Stimulated activated CD4-positive, alpha-beta T cell treated with anti-CD3 and anti-CD28 coated beads, TNF-alpha, amount 100 ng/mL, for 48 hours (primary cell): ENCODE measurements around the gene LMO4.

Experiments
- DNase-seq, 3 donors: peaks; one replicate each; pipeline ENCODE4 v3.0.0-alpha.2; 2020; ENCODE audit warnings: low read depth in 3 of 3

The LMO4 gene

DNA sequence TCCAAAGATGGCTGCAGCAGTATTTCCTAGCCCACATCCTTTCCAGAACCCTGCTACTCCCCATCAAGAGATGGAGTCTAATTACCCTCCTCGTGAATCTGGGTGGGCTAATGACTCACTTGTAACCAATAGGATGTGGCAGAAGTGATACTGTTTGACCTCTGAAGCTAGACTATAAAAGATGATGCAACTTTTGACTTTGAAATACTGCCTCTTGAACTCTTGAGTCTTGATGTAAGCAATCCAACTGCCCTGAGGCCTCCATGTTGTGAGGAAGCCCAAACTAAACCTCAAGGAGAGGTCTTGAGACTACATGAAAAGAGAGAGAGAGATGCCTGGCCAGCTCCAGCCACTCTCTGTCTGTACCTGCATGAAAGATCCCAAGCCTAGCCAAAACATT, 29.5 kb downstream of the LMO4 start:
- DNase-seq: no peak

GRCh38 chr1:87359586-87359985, 30.9 kb downstream of the LMO4 start:
- no peak for DNase-seq

- DNase-seq: no peak
These were observed 33.6 kb downstream of the LMO4 start for GRCh38 chr1:87362063-87362833.

DNA sequence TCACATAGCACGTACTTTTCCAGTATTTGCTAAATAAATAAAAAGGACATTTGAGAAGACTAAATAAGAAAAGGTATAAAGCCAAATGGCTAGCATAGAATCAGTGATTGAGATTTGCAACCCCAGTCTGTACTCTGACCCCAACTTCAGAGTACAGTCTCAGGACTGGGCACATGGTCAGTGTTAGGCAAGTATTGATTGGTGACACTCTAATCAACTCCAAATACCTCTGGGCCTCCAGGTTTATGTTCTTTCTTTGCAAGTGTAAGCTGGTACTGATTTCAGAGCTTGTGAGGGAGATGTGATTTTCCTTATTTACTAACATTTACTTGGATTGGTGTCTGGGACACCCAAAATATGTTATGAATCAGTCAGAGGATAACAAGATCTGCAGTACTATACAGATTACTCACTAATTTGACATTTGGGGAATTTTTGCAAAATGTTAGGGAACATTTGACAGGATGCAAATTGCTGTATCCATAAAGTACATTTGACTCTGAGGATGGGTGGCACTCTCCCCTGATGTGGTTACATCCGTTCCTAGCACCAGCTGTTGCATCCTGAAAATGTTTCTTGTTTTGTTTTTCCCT, 34.2 kb downstream of the LMO4 start:
- no peak for DNase-seq

DNA sequence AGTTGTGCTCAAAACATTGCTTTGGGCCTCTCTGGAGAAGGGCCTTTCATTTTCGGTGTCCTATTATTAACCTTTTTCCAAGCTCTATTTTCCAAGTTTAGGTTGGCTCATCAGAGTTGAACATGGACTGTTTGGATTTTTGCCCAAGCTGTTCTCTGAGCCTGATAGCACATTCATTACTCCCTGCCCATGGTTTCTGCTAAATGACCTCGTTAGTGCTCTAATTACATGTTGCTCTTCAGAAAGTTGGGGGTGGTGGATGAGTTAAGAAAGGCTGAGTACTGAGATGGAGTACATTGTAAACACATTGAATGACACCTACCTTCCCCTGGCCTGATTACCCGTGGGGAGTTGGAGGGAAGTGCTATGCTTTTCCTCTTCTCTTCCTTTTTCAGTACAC, 38.9 kb downstream of the LMO4 start:
- DNase-seq: no peak

DNA sequence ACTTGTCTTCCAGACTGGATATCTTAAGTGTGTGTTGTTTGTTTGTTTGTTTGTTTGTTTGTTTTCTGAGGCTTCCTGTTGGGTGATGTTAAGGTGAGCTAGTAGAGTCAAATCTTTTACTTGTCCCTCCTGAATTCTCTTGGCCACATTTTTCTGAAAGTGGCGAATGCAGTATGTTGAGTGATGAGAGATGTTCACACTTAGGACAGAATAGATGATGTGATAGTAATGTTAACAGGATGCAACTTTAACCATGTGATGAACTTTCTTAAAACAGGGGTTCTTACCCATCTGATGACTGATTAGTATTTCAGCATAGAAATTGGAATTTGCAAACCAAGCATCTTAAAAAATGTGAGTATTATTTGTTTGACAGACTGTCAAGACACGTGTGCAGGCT, 40.2 kb downstream of the LMO4 start:
- no peak for DNase-seq

GRCh38 chr1:87369736-87370478, 41.2 kb downstream of the LMO4 start:
- DNase-seq: no peak

GRCh38 chr1:87370544-87370943, 41.9 kb downstream of the LMO4 start:
- DNase-seq: no peak

- no peak for DNase-seq
These were observed 50.6 kb downstream of the LMO4 start for GRCh38 chr1:87379306-87379705.

- DNase-seq: no peak
These were observed 57.6 kb downstream of the LMO4 start for GRCh38 chr1:87386217-87386790.

DNA sequence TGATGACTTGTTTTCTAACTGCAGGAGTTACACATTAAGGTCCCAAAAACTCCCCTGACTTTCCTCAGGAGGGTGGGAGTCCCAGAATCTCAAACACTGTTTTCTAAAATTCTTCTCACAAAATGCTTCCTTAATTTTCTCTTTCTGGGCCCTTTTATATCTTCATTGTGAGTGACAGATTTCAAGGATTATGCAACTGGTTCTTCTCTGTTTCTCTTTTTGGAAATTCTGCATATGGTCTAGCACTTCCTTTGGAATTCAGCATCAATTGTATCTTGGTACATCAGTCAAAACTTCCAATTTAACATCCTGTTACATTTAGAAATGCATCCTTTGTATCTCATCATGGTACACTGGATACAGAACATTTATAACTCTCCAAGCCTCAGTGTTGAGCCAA, 59.7 kb downstream of the LMO4 start:
- no peak for DNase-seq

DNA sequence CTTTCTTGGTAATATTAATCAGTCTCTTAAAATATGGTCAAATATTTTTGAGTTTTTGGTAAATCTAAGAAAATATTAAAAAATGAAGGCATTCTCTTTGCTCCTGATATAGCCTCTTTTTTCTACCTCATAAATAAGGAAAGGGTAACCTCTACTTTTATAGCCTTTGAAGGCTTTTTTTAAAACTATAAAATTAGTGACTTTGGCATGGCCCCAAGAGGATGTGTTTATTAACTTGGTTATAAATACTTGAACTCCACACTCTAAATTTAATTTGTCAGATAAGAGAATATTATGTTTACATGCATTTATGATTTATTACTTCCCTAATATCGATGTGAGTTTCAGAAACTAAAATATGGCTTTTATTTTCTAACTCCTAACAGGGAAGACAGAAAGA, 60.3 kb downstream of the LMO4 start:
- DNase-seq: no peak

GRCh38 chr1:87389546-87389945, 60.9 kb downstream of the LMO4 start:
- no peak for DNase-seq

- DNase-seq: no peak
These were observed 63.8 kb downstream of the LMO4 start for GRCh38 chr1:87392248-87393192.

DNA sequence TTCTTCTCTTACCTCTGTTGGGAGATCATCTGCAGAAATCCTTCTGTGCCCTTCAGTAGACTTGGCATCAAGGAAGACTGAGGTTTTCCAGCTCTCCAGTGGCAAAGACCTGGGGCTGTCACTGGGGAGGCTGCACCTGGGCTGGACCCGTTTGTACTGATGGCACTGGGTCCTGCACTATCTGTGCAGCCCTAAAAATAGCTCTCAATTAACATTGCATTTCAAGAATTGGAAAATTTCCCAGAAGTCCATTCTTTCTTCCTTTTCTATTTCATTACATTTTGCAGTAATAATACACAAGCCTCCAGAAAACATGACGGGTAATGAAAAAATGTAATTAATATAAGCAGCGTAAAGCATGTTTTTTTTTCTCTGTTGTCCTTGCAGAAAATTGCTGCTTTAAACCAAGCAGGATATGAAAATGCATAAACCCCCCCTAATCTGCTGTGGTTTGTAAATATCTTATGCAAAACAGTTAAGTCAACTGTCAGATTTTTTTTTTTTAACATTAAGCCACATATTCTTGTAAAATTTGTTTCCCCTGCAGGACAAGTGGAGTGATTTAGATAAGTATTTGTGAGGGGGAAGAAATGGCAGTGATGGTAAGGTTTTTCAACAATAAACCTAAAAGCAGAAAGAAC, 64.9 kb downstream of the LMO4 start:
- DNase-seq: no peak

GRCh38 chr1:87394513-87394912, 65.8 kb downstream of the LMO4 start:
- DNase-seq: no peak

DNA sequence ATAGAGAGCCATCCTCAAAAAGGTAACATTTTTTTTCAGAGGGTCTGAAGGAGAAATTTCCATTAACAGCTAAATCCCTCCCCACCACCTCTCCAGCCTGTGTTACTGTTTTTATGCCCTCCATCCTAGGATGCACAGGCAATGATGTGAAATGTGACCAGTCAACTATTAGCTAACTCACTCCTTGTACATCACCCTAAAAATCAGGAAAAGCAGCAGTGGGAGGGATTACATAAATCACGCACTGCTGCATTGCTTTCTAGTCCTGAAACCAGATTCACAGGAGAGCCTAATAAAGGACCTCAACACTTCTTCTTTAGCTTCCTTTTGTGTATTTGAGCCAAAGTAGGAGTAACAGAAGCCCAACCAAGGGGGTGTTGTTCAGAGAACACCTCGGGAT, 66.3 kb downstream of the LMO4 start:
- DNase-seq: no peak
